Measurements from ENCODE around the gene SAG.
A peak's percentile ranks its signal among the peaks of the same experiment; 100 is the strongest.

DNA sequence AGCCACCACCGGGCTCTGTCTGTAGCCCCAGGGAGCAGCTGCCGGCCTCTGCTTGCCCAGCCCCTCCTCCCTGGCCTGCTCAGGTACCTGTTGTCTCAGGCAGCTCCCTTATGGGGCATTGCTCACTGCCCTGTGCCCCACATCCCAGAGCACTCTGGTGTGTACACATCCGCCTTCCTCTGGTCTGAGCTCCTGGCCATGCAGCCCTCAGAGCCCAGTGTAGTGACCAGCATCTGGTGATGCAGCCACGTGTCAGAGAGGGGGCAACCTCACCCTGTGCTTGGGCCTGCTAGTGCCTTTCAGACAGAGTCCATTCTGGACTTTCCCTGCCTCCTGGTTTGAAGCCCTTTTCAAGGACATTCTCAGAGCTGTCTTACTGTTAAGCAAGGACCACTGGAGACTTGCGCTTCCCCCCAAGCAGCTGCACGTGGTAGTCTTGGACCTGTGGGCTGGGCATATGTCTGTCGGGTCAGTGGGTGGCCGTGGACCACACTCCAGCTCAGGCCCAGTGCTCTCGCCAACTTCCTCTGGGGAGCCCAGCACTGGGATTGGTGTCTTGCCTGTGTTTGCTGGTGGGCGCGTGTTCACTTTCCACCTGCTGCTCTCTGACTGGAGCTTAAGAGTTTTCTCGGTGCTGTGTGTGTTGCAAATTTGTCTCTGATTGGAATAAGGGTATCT, 77.3 kb downstream of the SAG start:
- TF ChIP-seq, protein P1, sequence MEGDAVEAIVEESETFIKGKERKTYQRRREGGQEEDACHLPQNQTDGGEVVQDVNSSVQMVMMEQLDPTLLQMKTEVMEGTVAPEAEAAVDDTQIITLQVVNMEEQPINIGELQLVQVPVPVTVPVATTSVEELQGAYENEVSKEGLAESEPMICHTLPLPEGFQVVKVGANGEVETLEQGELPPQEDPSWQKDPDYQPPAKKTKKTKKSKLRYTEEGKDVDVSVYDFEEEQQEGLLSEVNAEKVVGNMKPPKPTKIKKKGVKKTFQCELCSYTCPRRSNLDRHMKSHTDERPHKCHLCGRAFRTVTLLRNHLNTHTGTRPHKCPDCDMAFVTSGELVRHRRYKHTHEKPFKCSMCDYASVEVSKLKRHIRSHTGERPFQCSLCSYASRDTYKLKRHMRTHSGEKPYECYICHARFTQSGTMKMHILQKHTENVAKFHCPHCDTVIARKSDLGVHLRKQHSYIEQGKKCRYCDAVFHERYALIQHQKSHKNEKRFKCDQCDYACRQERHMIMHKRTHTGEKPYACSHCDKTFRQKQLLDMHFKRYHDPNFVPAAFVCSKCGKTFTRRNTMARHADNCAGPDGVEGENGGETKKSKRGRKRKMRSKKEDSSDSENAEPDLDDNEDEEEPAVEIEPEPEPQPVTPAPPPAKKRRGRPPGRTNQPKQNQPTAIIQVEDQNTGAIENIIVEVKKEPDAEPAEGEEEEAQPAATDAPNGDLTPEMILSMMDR (IDR thresholded peaks at IDR 0.05 in 2 of 3, conservative IDR thresholded peaks at IDR 0.05 in 1 of 3; ENCODE audit: control insufficient read depth in 2 of 3, extremely low read depth in 1 of 3, insufficient read depth in 1 of 3, low read depth in 3 of 3, low read length in 3 of 3) = no peak
- peak; percentile 53 for TF ChIP-seq POLR2A (IDR thresholded peaks at IDR 0.05; ENCODE audit: low read depth, low read length)
